ENCODE measurements around the gene SPECC1L.
"Not testable (repeated sequence)": the region's sequence is repeated elsewhere in the genome, so short reads cannot be mapped to it uniquely, and the experiment has no call there.

Gene SPECC1L

GRCh38 chr22:24291515-24292201, 21.0 kb downstream of the SPECC1L start:
- DNase-seq (ENCODE audit: low read depth), result no peak
- TF ChIP-seq, protein P1, sequence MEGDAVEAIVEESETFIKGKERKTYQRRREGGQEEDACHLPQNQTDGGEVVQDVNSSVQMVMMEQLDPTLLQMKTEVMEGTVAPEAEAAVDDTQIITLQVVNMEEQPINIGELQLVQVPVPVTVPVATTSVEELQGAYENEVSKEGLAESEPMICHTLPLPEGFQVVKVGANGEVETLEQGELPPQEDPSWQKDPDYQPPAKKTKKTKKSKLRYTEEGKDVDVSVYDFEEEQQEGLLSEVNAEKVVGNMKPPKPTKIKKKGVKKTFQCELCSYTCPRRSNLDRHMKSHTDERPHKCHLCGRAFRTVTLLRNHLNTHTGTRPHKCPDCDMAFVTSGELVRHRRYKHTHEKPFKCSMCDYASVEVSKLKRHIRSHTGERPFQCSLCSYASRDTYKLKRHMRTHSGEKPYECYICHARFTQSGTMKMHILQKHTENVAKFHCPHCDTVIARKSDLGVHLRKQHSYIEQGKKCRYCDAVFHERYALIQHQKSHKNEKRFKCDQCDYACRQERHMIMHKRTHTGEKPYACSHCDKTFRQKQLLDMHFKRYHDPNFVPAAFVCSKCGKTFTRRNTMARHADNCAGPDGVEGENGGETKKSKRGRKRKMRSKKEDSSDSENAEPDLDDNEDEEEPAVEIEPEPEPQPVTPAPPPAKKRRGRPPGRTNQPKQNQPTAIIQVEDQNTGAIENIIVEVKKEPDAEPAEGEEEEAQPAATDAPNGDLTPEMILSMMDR (IDR thresholded peaks at IDR 0.05; ENCODE audit: insufficient read depth, low read depth, low read length, missing control alignments), result no peak
- H3K4me3 ChIP-seq (ENCODE audit: low read length), result no peak overlapping the region

DNA sequence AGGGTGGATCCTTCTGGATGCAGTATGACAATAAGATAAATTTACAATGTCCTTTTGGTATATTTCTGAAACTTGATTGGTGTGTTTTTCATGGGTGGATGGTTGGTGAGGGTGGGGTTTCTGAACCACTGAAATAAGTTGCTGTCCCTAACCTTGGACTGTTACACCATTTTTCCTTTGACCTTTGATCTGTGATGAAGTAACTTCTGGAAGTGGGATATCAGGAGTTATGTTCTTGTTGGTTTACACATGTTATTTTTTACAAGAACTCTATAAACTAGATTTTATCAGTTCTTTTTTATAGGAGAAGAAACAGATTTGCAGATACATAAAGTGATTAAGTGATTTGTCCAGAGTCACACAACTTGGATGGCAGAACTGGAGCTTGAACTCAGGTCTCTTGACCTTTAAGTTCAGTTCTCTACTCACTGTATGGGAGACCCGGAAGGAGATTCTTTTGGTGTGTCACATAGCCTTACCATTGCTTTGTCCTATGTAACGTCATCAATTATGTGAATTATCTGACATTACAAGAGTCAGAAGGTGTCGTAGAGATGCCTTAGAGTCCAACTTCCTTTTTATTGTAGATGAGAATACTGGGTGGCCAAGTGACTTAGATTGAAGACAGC, 21.7 kb downstream of the SPECC1L start:
- DNase-seq (ENCODE audit: low read depth); H3K4me3 ChIP-seq (ENCODE audit: low read length): not testable (repeated sequence)

DNA sequence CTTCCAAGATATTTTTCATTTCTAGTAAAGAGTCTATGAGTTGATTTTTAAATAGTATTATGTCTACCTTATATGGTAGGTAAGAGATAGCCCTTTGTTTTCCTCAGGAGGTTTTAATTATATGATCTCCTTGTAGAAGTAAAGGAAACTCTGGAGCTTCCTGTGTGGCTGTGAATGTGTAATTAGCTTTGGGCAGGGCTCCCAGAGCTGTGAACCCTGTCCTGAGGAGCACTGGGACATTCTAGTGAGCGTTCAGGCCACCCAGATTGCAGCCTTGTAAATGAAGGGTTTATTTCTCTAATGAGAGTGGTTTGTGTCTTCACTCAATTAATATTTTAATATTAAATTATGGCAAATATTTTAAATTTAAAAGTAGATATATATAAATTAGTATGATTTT, 24.3 kb downstream of the SPECC1L start:
- not testable (repeated sequence) for DNase-seq (ENCODE audit: low read depth); H3K4me3 ChIP-seq (ENCODE audit: low read length)

DNA sequence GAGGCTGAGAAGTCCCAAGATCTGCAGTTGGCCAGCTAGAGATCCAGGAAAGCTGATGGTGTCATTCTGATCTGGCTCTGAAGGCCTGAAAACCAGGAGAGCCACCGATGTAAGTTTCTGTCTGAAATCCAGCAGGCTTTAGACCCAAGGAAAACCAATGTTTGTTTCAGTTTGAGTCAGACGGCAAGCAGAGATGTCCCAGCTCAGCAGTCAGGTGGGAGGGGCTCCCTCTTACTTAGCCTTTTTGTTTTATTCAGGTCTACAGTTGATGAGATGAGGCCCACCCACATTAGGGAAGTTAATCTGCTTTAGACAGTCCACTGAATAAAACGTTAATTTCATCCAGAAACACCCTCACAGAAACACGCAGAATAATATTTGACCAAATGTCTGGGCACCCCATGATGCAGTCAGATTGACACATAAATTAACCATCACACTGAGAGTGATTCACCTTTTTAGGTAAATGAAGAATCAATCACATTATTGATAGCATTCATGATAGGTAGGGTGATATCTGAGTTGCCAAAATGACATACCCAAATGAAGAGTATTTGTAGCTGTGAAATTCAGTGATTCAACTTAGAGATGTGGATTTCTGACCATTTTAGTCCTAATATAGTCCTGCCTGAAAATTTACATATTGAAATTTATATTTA, 28.0 kb downstream of the SPECC1L start:
- DNase-seq (ENCODE audit: low read depth), result not testable (repeated sequence)

DNA sequence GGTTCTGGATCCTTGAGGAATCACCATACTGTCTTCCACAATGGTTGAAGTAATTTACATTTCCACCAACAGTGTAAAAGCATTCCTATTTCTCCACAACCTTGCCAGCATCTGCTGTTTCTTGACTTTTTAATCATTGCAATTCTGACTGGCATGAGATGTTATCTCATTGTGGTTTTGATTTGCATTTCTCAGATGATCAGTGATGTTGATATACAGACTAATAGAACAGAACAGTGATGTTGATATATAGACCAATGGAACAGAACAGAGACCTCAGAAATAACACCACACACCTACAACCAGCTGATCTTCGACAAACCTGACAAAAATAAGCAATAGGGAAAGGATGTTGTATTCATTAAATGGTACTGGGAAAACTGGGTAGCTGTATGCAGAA, 29.9 kb downstream of the SPECC1L start:
- not testable (repeated sequence) for DNase-seq (ENCODE audit: low read depth); H3K4me3 ChIP-seq (ENCODE audit: low read length)

More for the DNA sequence above, 28.0 kb downstream of the SPECC1L start:
- not testable (repeated sequence) for H3K4me3 ChIP-seq (ENCODE audit: low read length)

DNA sequence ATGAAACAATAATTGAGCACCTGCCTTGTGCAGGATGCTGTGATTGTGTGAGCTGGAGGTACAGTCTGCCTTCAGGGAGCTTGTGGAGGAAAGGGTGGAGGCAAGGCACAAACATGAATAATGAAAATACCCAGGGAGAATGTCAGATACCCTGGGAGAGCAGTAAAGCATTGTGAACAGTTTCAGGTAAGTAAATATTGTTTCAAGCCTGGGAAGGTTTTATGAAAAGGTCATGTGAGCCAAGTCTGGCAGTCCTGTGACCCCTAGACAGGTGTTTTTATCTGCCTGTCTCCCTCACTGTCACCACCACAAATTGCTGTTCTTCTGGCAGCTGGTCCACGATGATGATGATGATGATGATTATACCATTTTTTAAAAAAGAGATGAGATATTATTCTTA, 32.0 kb downstream of the SPECC1L start:
- H3K4me3 ChIP-seq (ENCODE audit: low read length), result no peak overlapping the region
- DNase-seq (ENCODE audit: low read depth), result no peak
- TF ChIP-seq, protein P1 (IDR thresholded peaks at IDR 0.05; ENCODE audit: insufficient read depth, low read depth, low read length, missing control alignments), result no peak

- DNase-seq (ENCODE audit: low read depth), result peak; percentile 77
- TF ChIP-seq, protein P1 (IDR thresholded peaks at IDR 0.05; ENCODE audit: insufficient read depth, low read depth, low read length, missing control alignments), result no peak
- H3K4me3 ChIP-seq (ENCODE audit: low read length), result no peak overlapping the region
Measured at GRCh38 chr22:24303007-24303406, 32.4 kb downstream of the SPECC1L start.

GRCh38 chr22:24304062-24304675, 33.5 kb downstream of the SPECC1L start:
- DNase-seq (ENCODE audit: low read depth), result peak; percentile 47
- TF ChIP-seq, protein P1 (IDR thresholded peaks at IDR 0.05; ENCODE audit: insufficient read depth, low read depth, low read length, missing control alignments), result no peak
- no peak overlapping the region for H3K4me3 ChIP-seq (ENCODE audit: low read length)

DNA sequence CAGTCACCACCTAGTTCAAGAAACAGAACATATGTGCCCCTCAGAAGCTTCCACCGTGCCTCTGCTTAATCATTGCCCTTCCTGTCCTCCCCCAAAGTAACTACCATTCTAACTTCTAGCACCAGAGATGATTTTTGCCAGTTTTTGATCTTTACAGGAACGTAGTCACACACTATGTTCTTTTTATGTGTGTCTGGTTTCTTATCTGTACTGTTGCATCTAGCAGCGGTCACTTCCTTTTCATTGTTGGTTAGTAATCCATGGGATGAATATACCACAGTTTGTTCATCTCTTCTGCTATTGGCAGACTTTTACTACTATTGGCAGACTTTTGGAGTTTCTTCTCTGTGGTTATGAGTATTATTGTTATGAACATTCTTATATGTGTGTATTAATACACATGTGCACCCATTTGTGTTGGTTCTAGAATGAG, 34.6 kb downstream of the SPECC1L start:
- no peak for DNase-seq (ENCODE audit: low read depth)
- TF ChIP-seq, protein P1 (IDR thresholded peaks at IDR 0.05; ENCODE audit: insufficient read depth, low read depth, low read length, missing control alignments), result no peak
- no peak overlapping the region for H3K4me3 ChIP-seq (ENCODE audit: low read length)
